NCI-H524 (cell line): ENCODE results near the gene KCNE5.
"Not testable (repeated sequence)": the region's sequence is repeated elsewhere in the genome, so short reads cannot be mapped to it uniquely, and the experiment has no call there.

Source experiments
- DNase-seq, 2 experiments: peaks; one replicate each; lab custom pipeline; 2025; lab: John Stamatoyannopoulos, UW

Gene KCNE5, protein sequence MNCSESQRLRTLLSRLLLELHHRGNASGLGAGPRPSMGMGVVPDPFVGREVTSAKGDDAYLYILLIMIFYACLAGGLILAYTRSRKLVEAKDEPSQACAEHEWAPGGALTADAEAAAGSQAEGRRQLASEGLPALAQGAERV

DNA sequence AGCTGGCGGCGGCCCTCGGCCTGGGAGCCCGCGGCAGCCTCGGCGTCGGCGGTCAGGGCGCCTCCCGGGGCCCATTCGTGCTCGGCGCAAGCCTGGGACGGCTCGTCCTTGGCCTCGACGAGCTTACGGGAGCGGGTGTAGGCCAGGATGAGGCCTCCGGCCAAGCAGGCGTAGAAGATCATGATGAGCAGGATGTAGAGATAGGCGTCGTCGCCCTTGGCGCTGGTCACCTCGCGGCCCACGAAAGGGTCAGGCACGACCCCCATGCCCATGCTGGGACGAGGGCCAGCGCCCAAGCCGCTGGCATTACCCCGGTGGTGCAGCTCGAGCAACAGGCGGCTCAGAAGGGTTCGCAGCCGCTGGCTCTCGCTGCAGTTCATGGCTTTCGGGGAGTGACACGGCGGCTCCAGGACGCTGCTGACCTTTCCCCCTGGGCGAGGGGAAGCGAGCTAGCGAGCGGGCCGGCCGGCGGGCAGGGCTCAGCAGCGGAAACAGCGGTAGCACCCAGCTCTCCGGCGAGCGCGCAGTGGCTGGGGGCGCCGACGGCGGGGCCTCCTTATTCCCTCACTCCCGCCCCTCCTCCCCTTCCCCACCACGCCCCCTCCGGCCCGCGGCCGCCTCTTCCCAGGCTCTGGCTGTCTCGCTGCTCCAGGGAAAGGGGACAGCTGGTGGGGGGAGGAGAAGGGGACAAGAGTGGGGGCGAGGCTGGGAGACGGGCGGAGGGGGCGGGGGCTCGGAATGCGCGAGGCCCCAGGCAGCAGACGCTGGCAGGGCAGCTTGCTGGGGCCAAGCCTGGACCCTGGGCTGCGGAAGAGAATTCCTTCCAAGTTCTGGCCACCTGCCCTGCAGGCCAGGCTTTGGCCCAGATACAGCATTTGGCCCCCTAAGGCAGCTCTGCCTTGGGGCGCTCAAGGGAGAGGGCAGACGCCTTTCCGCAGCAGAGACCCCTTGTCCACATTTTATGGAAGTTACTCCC, at the start of gene KCNE5:
Gene KCNE5, minus strand, starts transcription at position 532 of the 976 bp plus-strand sequence. Its CDS starts 152 bp downstream, at position 380.
- peak; percentile 64 to 83 for DNase-seq

DNA sequence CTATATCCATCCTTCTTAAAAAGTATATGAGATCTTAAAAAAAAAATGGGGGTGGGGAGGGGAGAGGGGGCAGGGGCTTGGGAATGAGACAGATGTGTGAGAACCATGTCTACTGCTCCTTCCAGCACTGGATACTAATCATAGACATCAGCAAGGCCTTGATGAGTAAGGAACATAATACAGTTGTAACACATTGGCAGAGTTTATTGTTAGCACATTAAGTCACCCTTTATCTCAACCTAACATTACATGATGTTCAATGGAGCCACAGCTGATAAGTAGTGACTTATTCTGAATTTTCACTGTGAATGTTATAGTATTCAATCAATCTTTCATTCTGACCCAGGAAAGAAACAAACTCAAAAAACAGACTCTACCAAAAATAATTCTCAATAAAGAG, 47.3 kb upstream of the KCNE5 start:
- DNase-seq, result peak in 1 of 2 experiments; percentile 1

DNA sequence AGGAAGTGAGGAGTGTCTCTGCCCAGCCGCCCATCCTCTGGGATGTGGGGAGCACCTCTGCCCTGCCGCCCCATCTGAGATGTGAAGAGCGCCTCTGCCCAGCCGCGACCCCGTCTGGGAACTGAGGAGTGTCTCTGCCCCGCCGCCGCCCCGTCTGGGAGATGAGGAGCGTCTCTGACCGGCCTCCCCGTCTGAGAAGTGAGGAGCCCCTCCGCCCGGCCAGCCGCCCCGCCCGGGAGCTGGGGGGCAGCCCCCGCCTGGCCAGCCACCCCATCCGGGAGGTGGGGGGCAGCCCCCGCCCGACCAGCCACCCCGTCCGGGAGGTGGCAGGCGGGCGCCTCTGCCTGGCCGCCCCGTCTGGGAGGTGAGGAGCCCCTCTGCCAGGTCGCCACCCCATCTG, 46.2 kb upstream of the KCNE5 start:
- not testable (repeated sequence) for DNase-seq

DNA sequence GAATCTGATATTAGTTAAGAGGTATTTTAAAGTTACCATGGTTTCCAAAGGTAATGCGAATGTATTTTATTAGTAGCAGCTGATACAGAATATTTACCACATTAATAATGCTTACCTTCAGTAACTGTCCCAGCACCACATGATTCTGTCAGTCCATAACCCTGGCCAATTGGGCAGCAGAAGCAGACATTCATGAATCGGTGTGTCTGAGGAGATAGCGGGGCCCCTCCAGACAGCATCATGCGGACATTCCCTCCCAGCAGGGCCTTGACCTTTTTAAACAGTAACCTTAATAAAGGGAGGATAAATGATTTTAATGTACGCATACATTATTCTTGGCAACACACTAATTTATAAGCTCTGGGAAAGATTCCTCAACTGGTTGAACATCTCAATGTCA, 43.0 kb upstream of the KCNE5 start:
- DNase-seq, result no peak

DNA sequence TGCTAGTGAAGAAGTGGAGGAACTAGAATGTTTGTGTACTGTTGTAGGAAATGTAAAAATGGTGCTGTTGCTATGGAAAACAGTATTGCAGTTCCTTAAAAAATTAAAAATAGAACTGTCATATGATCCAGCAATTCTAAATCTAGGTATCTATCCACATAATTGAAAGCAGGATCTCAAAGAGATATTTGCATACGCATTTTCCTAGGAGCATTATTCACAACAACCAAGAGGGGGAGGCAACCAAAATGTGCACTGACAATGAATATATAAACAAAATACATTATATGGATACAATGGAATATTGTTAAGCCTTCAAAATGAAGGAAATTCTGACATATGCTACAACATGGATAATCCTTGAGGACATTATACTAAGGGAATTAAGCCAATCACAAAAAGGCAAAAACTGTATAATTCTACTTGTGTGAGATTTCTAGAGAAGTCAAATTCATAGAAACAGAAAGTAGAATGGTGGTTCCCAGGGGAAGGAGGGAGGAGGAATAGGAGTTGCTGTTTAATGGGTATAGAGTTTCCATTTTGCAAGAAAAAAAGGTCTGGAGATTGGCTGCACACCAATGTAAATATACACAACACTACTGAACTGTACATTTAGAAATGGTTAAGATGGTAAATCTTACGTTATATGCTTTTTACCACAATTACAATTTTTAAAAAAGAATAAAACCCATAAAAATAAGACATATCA, 35.6 kb upstream of the KCNE5 start:
- no peak for DNase-seq

DNA sequence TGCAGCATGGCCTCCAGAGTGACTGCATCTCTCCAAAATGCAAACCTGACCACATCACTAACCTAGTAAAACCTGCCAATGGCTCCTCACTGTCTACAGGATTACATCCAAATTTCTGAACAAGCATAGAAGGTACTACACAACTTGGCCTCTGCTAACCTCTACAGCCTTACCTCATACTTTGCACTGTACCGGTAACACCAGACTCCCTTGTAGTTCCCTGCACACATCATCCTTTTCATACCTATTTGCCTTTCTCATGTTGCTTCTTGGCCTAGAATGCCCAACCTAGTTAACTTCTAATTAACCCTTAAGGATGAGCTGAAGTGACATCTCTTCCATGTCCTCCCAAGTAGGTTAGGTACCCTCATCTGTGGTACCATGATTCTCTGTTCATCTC, 33.4 kb upstream of the KCNE5 start:
- no peak for DNase-seq

DNA sequence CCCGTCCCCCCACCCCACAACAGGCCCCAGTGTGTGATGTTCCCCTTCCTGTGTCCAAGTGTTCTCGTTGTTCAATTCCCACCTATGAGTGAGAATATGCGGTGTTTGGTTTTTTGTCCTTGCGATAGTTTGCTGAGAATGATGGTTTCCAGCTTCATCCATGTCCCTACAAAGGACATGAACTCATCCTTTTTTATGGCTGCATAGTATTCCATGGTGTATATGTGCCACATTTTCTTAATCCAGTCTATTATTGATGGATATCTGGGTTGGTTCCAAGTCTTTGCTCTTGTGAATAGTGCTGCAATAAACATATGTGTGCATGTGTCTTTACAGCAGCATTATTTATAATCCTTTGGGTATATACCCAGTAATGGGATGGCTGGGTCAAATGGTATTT, 32.4 kb upstream of the KCNE5 start:
- not testable (repeated sequence) for DNase-seq

DNA sequence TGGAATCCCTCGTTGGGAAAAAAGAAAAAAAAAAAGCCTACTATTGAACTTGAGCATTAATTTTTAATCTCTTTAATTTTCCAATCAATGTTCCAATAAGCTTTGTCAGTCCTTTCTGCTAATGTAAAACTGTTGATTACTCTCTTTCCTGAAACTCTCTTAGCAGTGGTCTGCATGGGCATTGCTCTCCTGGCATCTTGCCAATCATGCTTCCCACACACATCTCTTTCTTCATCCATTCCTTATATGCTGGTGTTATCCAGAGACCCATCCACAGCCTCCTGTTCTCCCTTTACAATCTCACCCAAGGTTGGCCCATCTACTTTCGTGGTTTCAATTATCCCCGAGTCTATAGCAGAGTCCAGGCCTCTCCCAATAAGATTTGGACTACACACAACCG, 31.8 kb upstream of the KCNE5 start:
- DNase-seq, result no peak

DNA sequence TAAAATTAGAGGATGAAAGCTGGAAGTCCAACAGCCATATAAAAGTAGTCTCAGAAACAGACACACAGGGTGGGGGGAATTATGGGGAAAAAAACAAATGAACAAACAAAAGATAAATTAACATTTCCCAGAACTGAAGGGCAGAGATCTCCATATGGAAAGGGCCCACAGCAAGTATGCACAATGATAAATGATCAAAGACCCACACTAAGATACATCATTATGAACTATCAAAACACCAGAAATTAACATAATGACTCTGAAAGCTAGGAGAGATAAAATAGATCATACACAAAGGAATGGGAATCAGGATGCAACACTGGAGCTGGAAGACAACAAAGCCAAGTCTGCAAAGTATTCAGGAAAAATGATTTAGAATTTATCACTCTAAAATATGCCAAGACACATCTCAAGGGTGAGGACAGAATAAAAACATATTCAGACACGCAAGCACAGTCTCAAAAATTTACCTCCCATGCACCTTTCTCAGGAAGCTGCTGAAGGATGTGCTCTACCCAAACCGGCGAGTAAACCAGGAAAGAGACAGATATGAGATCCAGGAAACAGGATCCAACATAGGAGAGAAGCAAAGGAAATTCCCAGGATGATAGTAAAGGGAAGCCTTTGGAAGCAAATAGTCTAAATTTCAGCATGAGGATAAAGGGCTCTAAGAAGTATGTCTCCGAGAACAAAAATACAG, 30.7 kb upstream of the KCNE5 start:
- no peak for DNase-seq

DNA sequence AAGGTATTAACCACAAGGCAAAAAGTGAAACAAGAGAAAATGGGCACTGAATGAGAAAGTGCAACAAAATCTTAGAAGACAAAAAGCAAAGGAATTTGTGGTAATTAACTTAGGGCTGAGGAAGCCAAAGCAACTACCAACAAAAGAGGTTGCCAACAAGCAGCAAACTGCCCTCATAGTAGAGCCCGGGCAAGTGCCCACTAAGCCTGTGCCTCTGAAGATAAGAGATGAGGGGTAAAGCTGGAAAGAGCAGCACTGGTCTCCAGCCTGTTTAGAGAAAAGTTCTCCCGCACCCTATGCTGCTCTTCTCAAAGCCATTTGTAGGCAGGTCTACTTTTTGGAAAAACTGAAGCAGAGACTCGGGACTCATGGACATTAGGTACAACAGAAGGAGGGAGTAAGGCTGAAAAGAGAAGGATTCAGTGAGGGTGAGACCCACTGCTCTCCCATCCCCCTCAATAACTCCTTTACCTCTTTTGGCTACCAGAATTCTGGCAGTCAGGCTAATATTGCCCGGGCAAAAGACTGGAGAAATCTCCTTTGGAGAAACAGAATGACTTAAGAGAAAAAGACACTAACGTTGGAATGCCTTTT, 29.6 kb upstream of the KCNE5 start:
- DNase-seq, result no peak

DNA sequence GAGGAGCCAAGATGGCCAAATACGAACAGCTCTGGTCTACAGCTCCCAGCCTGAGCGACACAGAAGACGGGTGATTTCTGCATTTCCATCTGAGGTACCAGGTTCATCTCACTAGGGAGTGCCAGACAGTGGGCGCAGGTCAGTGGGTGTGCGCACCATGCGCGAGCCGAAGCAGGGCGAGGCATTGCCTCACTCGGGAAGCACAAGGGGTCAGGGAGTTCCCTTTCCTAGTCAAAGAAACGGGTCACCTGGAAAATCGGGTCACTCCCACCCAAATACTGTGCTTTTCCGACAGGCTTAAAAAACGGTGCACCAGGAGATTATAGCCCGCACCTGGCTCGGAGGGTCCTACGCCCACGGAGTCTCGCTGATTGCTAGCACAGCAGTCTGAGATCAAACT, 19.7 kb upstream of the KCNE5 start:
- DNase-seq, result not testable (repeated sequence)

DNA sequence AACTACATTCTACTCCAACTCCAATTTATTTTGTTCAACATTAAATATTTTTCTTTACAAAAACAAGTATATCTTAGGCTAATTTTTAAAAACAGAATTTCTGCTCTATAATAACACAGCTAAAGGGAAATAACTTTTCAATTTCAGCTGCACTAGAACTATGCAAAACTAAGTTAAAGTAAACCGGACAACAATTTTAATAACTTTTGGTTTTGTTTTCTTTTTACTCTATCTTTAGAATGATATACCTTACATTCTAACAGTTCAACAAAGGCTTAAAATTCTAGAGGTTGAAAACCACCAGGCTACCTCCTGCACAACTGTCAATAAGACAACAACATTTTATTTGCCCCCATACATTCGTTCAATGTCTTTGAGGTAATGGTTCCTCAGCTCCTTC, 18.7 kb upstream of the KCNE5 start:
- DNase-seq, result no peak

DNA sequence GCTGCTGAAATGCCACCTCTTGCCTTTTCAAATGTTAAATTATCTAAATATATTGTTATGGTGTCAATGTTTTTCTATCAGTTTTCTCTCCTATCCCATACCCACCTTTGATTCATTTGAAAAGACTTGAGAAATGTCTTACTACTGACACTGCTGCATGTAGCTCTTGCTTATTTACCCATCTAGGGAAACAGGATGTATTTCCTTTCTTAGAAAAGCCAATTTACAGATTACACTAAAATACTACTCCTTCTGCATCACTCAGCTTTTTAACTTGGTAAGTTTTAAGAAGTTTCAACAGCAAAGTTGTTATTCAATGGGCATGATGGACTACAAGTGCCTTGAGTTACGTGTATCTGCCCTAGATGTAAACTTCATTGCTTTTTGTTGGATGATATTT, 13.2 kb upstream of the KCNE5 start:
- DNase-seq, result no peak

DNA sequence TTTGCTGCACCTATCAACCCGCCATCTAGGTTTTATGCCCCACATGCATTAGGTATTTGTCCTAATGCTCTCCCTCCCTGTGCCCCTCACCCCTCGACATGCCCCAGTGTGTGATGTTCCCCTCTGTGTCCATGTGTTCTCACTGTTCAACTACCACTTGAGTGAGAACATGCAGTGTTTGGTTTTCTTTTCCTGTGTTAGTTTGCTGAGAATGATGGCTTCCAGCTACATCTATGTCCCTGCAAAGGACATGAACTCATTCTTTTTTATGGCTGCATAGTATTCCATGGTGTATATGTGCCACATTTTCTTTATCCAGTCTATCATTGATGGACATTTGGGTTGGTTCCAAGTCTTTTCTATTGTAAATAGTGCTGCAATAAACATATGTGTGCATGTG, 12.5 kb upstream of the KCNE5 start:
- DNase-seq, result not testable (repeated sequence)

DNA sequence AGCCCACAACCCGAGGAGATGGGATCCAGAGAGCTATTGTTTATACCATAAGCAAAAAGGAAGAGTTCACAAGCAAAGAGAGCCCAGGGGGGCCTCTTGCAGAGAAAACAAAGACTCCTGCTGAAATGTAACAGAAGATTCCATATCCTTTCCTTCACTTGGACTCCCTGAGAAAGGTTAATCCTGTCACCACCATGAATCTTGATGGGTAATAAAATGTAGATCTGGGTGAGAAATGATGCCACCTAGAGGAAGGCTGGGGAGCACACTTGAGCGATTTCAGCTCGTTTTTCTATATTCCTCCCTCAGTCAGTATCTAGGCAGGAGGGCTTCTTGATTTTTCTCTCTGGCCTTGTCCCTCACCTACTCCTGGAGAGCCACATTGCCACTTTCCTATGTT, 10.2 kb upstream of the KCNE5 start:
- DNase-seq, result peak in 1 of 2 experiments; percentile 29

DNA sequence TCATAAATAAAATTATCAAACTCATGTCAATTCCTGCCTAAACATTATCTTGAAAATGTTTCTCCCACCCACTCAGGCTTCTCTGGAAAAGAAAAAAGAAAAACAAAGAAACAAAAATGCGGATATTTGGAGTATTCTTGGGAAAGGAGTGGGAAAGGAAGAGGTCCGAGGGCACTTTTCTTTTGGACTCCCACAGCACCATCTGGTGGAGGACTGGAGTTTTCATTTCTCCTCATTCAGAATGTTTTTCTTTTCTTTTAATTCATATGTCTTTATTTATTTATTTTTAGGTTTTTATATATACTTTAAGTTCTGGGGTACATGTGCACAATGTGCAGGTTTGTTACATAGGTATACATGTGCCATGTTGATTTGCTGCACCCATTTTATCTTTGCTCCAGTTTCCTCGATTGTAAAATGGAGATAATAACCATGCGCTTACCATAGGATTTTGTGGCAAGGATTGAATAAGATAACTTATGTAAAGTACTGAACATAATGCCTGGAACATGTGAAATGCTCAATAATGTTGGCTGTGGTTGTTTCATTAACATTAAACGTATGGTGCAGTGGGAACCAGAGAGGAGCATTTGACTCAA, 8.0 kb upstream of the KCNE5 start:
- peak in 1 of 2 experiments; percentile 45 for DNase-seq

DNA sequence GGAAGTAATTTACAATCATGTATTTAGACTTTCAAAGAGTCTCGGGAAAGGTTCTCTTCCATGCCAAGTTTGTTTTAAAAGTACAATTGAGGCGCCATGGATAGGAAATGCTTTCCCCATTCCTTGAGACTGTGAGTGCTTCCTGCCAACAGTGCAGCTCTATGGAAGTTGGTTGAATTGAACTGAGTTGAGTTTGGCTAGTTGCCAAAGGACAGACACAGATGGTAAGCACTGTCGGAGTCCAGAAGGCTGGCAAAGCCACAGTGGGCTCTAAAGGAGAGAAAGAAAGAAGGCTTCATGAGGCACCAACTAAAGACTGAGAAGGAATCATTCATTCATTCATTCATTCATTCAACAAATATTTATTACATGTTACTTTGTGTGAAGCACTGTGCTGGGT, 4.3 kb upstream of the KCNE5 start:
- DNase-seq, result peak; percentile 70 to 85

DNA sequence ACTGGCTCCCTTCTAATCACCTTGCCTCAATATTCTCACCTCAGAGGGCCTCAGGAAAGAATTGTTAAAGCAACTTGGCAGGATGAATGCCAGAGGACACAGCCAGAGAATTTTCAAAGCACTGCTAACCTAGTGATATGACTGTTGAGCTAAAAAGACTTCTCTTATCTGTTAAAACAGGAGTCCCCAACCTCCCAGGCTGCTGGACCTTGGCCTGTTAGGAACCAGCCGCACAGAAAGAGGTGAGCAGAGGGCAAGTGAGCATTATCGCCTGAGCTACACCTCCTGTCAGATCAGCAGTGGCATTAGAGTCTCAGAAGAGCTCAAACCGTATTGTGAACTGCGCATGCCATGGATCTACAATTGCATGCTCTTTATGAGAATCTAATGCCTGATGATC, 1.7 kb upstream of the KCNE5 start:
- no peak for DNase-seq

DNA sequence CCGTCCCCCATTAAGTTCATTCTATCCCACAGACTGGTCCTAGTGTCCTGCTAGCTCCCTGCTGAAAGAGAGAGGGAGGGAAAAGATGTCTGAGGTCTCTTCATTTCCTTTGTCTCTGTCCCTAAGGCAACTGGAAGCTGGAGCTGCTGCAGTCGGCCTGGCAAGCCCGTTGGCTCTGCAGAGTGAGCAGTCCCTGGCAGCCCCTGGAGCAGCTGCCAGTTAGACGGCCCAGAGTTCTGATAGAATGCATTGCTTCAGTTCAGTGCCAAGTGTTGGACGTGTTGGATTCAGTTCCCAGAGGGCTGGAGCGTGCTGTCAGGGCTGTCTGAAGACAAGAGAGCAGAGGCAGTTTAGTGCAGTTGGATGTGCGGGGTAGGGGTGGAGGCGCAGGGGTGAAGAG, 975 bp downstream of the KCNE5 start:
- DNase-seq, result no peak

DNA sequence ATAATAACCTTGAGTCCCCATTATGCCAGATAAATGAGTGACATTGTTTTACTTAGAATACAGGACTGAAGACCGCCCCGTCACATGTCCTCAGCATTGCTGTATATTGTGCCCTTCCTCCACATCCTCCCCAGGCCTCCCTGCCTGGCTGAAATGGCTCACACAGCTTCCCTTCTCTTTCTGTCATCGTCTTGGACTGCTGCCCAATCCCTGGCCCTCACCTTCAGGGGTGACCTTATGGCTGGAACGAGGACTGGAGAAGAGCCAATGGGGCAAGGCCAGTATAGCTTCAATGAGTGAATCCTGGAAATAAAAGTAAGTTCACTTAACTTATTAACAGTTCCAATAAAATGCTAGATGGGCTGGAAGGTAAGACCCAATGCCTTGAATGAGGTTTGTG, 2.7 kb downstream of the KCNE5 start:
- no peak for DNase-seq

DNA sequence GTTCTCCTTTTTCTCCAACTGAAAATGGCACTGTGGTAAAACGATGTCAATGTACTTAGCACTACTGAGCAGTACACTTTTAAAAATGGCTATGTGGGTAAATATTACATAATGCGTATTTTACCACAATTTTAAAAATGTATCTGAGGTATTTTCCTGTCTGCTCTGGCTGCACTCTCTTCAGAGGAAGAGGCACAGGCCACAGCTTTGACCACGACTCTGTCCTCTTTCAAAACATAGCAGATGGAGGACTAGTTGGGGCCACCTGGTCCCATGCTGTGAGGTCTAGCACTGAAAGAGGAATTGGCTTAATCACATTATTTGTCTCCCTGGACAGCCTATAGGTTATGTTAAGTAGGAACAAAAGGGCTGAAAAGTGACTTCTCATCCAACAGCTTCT, 5.2 kb downstream of the KCNE5 start:
- DNase-seq, result peak in 1 of 2 experiments; percentile 48
